HG03521 (cell line): Measurements from ENCODE around the gene TAB2.
"Not testable (repeated sequence)": the region's sequence is repeated elsewhere in the genome, so short reads cannot be mapped to it uniquely, and the experiment has no call there.

Source experiments
- ATAC-seq: cut with Tn5 transposase; IDR thresholded peaks from one replicate; pipeline ENCODE4 v1.9.1; 2021; ENCODE audit warnings: mild to moderate bottlenecking, moderate library complexity; ENCODE audit not compliant: unreplicated experiment

TAB2 gene

DNA sequence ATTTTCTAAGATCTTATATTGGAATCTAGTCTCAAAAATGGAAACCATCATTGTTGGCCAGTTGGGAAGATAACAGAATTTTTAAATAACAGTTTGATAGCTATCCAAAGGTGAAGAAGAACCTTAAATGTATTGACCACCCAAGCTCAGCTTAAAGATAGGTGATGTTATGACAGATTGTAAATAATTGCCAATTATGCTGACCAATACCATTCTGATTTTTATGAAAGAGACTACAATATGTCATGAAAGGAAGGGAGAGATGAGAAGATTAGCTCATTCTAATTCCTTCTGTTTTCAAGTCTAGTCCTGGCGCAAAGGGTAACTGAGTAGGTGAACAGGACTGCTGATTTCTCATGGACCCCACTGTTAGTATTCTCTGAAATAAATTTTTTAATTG is 5.7 kb upstream of the TAB2 start:
- no peak for ATAC-seq

DNA sequence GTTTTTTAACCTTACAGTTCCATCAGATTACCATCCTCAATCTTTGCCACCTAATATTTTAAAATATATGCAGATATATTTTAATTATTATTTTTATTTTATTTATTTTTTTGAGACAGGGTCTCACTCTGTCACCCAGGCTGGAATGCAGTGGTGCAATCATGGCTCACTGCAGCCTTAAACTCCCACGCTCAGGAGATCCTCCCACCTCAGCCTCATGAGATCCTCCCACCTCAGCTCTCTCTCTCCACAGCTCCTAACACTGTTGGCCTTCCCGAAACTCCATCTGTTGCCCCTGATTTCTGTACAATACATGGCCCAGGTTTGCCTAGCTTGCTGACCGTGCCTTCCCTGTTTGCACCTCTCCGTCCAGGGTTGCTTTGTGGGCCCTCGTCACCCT is 4.4 kb upstream of the TAB2 start:
- no peak for ATAC-seq

DNA sequence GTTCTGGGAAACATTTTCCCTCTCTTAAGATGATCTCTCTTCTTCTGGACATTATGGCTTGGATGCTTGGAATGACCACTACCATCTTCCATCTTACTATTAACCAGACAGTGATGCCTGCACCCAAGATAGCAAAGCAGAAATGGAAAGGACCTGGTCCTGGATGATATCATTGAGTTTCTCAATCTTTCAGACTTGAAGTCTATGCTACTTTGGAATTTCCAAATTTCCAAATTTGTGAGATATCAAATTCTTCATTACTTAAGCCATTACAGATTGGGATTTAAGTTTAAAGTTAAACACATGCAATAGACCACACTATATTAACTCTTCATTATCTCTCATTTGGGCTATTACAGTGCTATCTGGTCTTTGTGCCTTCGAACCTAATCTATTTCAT is 3.7 kb upstream of the TAB2 start:
- ATAC-seq = no peak

DNA sequence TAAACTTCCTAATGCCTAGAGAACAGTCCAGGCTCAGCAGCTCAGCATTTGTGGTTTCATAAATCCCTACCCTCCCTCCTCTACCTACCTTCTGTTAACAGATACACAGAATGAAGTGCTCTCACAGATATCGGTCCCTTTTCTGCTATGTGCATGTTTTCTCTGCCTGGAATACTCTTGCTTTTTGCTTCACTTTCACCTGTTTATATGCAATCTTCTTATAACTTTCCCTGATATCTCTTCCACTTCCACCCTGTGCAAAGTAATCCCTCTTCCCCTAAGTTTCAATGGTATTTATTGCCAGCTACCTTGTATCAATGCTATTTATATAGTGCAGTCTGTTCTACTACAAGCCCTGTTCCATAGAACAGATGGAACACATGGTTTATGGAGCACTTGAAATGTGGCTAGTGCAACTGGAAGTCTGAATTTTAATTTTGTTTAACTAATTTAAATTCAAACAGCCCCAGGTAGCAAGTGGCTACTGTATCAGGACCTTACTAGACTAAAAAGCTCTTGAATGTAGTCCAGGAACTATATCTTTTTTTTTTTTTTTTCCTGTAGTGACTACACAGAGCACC is 3.1 kb upstream of the TAB2 start:
- no peak for ATAC-seq

DNA sequence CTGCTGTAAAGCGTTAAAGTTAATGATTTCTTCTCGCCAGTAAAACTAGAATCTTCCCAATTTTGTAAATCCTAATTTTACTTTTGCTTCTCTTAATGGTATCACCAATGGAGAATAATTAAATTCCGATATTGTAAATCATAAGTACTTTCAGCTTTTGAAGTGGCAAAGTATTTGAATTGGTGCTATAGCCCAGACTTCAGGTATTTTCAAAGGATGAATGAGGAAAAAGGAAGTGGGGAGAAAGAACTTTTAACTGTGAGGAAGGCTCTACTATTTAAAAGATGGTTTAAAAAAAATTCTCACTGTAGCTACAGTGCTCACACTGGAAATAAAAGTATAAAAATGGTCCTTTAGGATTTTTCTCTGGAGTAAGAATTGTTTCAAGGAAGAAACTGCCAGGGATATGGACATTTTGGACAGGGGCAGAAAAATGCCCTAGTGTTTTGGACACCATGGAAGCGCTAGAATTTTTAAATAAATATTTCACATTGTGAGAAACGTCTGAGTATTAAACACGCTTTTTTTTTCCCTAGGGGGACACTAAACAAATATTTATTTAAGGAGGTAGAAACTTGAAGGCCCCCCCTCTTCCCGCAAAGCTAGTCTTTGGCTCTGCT is 1.3 kb upstream of the TAB2 start:
- ATAC-seq = no peak

DNA sequence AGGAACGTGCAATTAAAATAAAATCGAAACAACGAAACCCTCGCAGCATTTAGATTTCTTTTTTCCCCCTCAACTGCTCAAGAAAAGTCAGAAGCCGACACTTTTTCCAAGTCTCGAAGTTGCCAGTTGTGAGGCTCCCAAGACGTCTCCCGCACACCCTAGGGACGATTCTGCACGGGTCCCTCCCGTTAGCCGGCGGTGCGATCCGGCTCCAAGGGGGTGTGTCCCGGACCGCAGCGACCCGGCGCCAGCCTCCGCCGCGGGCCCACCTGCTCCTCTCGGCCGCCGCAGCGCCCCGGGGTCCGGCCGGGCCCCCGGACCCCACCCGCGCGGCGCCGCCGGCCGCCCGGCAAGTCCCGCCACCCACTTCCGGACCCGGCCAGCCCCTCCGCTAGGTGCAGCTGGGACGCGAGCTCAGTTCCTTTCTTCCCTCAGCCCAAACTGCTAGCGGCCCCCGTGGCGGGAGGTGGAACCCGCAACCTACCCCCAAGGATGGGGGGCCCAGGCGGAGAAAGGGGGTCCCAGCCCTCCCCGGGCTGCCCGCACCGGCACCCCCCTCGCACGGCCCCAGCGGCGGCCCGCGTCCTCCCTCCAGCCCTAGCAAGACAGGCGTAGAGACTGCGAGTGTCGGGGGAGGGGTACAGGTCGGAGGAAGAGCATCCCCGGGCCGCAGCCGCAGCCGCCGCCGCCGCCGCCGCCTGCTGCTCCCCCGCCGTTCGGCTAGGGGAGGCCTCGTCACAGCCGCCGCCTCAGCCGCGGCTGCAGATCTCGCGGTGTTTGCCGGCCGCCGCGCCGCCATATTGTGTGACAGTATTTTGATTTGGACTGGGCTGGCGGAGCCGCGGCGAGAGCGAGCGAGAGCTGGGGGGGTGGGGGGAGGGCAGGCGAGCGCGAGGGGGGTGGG is 520 bp upstream of the TAB2 start:
- ATAC-seq = peak; percentile 78

DNA sequence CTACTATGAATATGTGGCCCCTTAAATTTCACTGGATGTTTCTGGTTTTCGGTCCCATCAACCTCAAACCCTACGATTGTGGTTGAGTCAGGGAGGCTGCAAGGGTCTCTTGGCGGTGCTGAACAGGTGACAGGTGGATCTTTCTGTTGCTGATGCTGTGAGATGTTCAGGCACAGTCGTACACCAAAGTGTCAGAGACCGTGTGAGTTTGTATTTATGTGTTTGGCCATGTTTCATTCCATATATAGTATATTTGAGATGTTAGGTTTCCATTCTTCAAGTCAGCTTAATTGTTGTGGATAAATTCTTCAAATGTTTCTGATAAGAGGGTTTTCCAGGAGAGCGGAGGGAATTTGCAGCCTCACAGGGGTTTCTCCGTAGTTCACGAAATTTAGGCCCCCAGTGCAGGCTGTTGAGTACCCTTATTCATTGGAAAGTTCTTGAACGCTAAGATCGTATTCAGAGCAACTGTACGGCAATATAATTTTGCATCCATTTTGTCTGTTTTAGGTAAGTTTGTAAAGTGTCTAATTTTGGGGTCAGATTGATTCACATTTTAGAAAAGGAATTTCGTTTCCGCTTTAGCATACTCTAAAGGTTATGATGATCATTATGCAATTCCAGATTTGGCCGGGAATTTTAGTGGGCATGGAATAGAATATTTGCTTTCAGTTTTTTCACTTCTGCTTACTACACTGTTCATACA is 1.2 kb downstream of the TAB2 start:
- ATAC-seq = no peak

DNA sequence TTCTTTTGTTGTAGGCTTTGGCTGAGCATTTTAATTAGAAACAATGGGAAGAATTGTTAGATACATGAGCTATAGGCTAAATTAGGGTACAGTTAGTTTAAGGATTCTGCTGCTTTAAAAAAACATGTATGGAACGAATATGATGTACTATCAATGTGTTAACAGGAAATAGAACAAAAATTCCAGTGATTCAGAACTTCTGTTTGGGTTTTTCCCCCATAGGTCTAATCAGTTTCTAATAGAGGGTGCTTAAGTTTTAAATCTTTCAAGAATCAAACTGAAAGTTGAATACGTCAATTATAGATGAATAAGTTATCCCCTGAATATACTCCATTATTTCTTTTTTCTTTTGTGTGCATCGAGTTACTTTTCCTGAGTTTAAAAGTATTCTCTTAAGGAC is 1.9 kb downstream of the TAB2 start:
- no peak for ATAC-seq

DNA sequence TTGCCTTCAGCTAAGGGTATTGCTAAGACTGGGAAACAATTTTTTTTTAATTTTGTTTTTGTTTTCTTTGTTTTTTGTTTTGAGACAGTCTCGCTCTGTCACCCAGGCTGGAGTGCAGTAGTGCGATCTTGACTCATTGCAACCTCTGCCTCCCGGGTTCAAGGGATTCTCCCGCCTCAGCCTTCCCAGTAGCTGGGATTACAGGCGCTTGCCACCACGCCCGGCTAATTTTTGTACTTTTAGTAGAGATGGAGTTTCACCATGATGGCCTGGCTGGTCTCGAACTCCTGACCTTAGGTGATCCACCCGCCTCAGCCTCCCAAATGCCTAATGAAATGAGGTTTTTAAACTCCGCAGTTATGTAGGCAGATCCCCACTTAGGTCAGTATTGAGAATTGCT is 2.5 kb downstream of the TAB2 start:
- not testable (repeated sequence) for ATAC-seq

DNA sequence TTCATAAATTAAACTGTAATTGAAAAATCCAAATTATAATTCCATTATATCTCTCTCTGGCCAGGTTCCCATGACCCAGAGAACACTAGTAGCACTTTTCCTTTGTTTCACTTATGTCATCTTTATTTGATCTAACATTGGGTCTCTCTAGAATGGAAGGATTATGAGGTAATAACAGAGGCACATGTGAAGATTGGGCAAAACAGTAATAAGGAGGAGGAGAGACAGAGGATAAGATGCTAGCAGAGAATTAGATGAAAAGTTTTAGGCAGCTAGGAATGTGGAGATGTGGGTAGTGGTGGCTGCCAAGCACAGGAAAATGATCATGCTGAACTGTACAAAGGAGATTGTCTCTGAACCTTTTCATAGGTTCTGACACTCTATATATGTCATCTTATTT is 3.3 kb downstream of the TAB2 start:
- ATAC-seq = no peak

DNA sequence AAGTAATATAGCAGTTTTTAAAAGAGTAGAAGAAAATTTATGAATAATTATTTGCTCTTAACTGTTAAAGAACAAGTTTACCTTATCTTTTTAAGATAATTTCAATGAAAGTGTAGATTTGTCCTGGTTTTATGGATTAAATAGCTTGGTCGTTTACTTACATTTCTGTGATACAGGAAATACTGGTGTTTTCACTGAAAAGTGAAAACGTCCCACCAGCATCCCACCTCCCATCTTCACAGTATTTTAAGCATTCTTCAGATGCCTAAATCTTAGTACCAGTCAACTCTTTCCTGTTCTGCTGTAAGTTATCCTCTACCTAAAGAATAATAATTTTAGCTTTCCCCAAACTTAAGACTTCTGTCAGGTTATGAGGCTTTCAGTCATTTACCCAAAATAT is 5.8 kb downstream of the TAB2 start:
- ATAC-seq = no peak

DNA sequence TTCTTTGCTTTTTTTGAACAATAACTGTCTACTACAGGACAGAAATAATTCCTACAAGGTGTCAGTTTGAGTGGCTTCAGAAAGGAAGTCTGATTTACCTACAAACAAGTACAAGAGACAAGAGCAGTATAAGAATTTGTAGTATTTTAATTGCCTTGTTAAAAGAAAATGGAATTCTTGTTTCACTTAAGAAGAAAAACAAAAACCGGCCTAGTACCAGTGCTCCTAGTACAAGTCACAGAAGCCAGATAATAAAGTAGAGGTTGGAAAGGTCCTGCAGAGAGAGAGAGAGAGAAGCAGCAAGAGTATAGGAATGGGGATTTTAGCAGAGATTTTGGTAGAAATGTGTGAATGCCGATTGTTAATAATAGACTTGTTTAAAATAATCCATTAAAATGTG is 6.4 kb downstream of the TAB2 start:
- no peak for ATAC-seq

DNA sequence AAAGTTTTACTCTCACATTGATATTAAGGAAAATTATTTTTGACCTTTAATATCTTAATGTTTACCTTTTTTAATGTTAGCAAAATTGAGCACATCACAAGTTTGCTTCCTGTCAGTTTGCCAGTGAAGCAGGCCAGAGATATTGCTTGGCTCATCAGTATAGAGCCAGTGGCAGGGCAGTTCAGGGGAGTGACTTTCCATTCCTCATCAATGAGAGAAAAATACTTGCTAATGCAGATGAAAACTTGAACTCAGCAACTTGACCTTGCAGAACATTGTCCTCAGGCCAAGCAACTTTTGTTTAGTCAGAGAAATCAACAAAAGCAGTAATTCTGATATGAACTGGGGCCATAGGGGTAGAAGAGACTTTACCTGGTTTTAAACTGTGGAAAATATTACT is 6.9 kb downstream of the TAB2 start:
- ATAC-seq = no peak

DNA sequence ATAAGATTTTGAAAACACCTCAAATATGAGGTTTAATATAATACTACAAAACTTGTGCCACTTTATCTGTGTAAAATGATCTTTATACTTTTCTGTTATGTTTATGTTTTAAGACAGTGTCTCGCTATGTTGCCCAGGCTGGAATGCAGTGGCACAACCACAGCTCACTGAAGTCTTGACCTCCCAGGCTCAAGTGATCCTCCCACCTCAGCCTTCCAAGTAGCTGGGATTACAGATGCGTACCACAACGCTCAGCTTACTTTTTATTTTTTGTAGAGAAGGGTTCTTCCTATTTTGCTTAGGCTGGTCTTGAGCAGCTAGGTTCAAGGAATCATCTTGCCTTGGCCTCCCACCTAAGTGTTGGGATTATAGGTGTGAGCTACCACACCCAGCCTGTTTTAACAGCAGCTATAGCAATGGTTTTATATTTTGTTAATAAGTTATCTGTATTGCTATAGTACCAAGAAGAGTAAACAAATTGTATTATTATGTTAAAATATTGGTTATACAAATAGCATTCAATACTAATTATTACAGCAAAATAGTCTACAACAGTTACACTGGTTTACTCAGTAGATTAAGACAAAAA is 8.2 kb downstream of the TAB2 start:
- no peak for ATAC-seq

DNA sequence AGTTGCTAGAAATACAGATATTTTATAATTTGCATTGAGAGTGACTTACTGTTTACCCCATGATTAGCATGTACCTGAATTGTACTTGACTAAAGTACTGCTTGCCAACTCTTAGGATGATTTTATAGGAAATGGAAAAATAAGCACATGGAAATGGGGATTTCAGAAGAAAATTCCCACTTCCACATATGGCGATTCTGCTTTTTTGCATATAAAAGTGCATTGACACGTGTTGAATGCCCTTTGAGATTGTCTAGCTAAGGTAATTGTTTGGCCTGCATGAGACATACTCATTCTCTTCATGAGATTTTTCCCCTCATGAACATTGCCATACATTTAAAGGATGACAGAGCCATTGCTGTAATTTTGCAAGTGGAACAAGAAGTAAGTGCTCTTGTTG is 10.1 kb downstream of the TAB2 start:
- no peak for ATAC-seq

DNA sequence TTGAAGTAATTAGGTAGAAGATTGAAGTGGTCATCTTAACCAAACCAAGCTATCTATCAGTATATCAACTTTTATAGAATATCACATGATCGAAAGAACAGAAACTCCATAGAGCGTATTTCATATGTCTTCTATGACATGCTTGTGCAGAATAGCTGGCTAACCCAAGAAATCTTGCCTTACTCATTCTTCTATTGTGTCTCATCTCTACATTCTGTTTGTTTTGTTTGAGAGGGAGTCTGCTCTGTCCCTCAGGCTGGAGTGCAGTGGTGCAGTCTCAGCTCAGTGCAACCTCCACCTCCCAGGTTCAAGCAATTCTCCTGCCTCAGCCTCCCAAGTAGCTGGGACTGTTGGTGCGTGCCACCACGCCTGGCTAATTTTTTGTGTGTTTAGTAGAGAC is 10.6 kb downstream of the TAB2 start:
- ATAC-seq = no peak

DNA sequence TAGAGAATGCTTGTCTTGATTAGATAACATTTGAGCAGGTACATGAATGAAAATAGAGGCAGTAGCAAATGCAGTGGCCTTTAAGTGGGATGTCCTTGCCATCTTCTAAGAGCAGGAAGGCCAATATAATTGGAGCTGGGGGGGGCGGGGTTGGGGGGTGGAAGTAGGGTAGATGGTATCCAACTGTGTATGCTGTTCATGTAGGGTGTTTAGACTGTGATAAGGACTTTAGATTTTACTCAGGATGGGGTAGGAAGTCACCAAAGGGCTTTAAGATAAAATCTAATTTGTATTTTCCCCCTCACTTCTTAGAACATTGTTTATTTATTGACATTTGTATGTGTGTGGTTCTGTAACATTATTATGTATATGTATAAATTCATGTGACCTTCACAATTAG is 12.0 kb downstream of the TAB2 start:
- no peak for ATAC-seq

DNA sequence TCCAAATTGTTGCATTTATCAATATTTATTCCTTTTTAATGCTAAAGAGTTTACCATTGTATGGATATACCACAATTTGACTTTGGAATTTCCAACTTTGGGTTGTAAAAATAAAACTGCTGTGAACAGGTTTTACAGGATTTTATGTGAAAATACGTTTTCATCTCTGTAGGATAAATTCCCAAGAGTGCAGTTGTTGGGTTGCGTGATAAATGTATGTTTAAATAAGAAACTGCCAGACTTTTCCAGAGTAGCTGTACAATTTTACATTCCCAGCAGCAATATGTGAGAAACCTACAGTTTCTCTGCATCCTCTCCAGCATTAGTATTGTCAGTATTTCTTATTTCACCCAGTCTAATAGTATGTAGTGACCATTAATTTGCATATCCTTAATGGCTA is 12.6 kb downstream of the TAB2 start:
- no peak for ATAC-seq

DNA sequence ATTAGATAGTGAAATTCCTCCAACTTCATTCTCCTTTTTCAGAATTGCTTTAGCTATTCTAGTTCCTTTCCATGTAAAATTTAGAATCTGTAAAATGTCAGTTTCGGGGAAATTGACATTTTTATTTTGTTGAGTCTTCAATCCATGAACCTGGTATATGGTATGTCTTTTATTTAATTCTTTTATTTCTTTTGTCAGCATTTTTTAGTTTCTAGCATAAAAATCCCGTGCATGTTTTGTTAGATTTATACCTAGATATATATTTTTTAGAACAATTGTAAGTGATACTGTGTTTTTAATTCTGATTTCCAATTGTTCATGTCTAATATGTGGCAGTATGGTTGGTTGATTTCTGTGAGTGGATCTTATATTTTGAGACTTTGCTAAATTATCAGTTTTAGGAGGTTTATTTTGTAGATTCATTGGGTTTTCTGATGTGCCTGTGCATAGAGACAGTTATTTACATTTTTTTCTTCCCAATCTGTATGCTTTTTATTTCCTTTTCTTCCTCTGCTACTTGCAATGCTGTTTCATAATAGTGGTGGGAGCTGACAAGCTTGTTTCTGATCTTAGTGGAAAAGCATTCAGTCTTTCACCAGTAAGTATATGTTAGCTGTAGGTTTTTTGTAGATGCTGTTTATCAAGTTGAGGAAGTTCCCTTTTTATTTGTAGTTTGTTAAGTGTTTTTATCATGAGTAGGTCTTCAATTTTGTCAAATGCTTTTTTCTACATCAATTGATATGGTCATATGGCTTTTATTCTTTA is 13.7 kb downstream of the TAB2 start:
- ATAC-seq = no peak

DNA sequence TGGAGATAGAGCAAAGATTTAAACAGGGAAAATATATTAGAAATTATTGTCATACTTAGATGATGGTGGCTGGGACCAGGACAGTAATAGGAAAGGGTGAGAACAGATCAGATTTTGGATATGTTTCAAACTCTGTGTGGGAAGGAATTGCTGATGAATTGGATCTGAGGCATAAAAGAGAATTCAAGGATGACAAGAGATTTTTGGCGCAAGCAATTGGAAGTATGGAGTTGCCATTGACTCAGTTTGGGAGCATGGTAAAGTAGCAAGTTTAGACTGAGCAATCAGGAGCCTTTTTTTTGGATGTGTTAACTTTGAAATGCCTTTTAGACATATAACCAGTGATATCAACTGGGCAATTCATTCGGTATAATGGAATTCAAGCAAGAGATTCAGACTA is 14.4 kb downstream of the TAB2 start:
- no peak for ATAC-seq
